Type B pancreatic cell (in vitro differentiated cells): ENCODE results near the gene TEAD2. TPM values are rescaled to one million over a fixed set of nuclear protein-coding genes. Genes with fewer than 3 reads are reported as not detected.

ENCODE experiments used
- DNase-seq: peaks from one replicate; pipeline ENCODE4 v3.0.0; 2021; ENCODE audit warnings: mixed read lengths; ENCODE audit not compliant: unreplicated experiment; ENCODE audit errors: extremely low spot score
- H3K27ac Mint-ChIP-seq: 2 replicates; pipeline ENCODE4 v1.8.0; 2021; ENCODE audit warnings: mild to moderate bottlenecking, mixed read lengths
- H3K27me3 Mint-ChIP-seq: 2 replicates; pipeline ENCODE4 v1.8.0; 2021; ENCODE audit warnings: mixed read lengths
- H3K36me3 Mint-ChIP-seq: 2 replicates; pipeline ENCODE4 v1.8.0; 2021; ENCODE audit warnings: mixed read lengths
- H3K4me1 Mint-ChIP-seq: one replicate; pipeline ENCODE4 v1.8.0; 2021; ENCODE audit warnings: mixed read lengths; ENCODE audit not compliant: unreplicated experiment
- H3K4me3 Mint-ChIP-seq: 2 replicates; pipeline ENCODE4 v1.8.0; 2021; ENCODE audit warnings: mild to moderate bottlenecking, mixed read lengths
- H3K9me3 Mint-ChIP-seq: 2 replicates; pipeline ENCODE4 v1.8.0; 2021; ENCODE audit warnings: mixed read lengths
- long read RNA-seq: library from polyadenylated mRNA; unstranded; transcript quantifications from one replicate; pipeline ENCODE4 v2.0.0, GENCODE V29; 2020
- total RNA-seq: library from RNA; stranded (reverse); gene quantifications from 2 replicates; pipeline ENCODE4 v1.2.1, GENCODE V29; 2021; ENCODE audit warnings: low replicate concordance
- TF ChIP-seq, protein P1 (sequence below): fragments of 200-600 bp; sonication (generic); conservative IDR thresholded peaks from 2 replicates; pipeline ENCODE4 v1.5.0; 2021; ENCODE audit warnings: antibody characterized with exemption, mild to moderate bottlenecking

The TEAD2 gene
- total RNA-seq: 28.9 and 116 TPM in 2 replicates
- long read RNA-seq, partial matches to known transcripts: 2 of 2 reads
- long read RNA-seq, other reads (novel, unspliced or antisense): 0 of 2 reads

DNA sequence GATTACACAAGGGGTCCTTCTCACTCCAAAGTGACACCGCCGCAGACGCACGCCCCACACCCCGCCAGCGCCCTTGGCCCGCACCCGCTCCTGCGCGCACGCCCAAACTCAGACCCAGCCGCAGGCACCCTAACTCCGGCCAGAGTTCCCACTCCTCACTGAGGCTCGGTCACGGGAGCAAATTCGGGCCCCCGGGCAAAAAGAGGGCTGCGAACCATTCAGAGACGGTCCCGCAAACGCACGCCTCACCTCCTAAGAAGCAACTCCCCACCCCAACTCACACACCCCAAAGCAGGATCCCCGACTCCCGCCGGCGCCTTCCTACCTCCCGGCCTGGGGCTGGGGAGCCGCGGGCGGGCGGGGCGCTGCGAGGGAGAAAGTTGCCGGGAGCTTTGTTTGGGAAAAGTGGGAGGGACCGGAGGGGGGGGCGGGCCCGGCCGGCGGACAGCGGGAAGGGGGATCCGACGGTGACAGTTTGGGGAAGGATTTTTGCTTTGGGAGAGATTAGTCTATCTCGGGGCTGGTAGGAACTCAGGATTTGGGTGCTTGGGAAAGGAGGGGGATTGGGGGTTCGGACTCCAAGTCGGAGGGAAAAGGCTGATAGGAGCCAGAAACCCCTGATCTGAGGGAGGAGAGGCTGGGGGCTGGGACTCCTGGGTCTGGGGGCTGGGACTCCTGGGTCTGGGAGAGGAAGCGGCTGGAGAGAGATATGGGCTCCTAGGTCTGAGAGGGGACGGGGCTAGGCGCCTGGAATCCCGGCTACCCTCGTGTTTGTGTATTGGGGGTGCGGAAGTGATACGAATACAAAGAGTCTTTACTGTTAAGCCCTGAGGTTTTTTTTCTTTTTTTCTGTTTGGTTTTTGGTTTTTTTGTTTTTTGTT, at the start of gene TEAD2:
TSS of gene TEAD2 (minus strand) at position 369 of the 881 bp plus-strand sequence. CDS start 2,341 bp downstream, outside the sequence.
- H3K9me3 Mint-ChIP-seq: no peaks in the 10 kb centered on the region
- no peak within 1 kb of the TSS for H3K27ac Mint-ChIP-seq
- peaks cover 6% of the 10 kb centered on the region for H3K36me3 Mint-ChIP-seq
- DNase-seq: peak; percentile 82
- no peaks in the 10 kb centered on the region for H3K27me3 Mint-ChIP-seq
- TF ChIP-seq, protein P1, sequence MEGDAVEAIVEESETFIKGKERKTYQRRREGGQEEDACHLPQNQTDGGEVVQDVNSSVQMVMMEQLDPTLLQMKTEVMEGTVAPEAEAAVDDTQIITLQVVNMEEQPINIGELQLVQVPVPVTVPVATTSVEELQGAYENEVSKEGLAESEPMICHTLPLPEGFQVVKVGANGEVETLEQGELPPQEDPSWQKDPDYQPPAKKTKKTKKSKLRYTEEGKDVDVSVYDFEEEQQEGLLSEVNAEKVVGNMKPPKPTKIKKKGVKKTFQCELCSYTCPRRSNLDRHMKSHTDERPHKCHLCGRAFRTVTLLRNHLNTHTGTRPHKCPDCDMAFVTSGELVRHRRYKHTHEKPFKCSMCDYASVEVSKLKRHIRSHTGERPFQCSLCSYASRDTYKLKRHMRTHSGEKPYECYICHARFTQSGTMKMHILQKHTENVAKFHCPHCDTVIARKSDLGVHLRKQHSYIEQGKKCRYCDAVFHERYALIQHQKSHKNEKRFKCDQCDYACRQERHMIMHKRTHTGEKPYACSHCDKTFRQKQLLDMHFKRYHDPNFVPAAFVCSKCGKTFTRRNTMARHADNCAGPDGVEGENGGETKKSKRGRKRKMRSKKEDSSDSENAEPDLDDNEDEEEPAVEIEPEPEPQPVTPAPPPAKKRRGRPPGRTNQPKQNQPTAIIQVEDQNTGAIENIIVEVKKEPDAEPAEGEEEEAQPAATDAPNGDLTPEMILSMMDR: no peak
- no peak within 1 kb of the TSS for H3K4me3 Mint-ChIP-seq
- peaks cover 5% of the 10 kb centered on the region for H3K4me1 Mint-ChIP-seq

DNA sequence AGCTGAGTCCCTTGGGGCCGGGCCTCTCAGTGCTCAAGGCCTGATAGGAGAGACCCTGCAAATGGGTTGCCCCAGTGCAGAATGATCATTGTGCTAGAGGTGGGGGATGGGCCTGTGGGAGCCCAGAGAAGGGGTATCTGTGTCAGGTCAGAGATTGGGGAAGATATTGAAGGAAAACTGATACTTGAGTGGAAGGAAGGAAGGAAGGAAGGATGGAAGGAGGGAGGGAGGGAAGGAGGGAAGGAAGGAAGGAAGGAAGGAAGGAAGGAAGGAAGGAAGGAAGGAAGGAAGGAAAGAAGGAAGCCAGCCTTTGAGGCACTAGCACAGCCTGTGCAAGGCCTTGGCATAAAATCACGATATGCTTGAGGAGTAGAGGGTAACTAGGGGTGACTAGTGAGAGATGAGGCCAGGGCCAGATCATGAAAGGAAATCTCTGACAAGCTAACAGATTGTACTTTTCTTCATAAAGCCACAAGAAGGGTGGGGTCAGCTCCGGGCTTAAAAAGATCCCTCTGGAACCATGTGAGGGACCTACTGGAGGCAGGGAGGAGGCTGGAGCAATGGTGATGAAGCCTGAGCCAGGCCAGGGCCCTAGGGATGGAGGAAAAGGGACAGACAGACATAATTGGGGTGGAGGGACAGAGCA, 49.6 kb upstream of the TEAD2 start:
- Mint-ChIP-seq H3K4me3 (no peak overlapping the region), H3K4me1 (peaks cover 30% of the 10 kb centered on the region), H3K27me3 (peaks cover 42% of the 10 kb centered on the region), H3K27ac (no peak overlapping the region), H3K9me3 (no peaks in the 10 kb centered on the region), H3K36me3 (no peaks in the 10 kb centered on the region)
- TF ChIP-seq, protein P1: no peak
- no peak for DNase-seq

DNA sequence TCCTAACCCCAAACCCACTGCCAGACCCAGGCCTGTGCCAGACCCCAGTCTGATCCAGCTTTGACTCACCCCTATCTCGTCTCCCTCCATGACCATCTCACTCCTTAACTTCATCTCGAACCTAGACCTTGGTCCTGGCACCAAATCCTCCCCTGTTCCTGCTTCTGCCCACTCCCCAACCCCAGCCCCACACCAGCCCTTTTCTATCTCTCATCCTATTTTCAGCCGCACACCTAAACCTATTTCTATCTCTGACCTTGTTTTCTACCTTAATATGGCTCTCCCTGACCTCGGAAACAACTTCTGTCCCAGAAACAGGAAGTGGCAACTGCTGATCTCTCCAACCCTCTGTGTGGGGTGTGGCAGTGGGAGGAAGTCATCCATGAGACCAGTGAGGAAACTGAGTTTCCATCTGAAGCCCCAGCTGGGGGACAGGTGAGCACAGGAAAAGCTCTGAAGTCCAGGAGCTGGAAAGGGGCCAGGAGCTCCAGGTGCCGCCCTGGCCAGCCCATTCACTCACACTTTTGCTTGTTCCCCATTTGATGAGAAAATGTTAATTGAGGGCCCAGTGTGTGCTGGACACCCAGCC, 47.3 kb upstream of the TEAD2 start:
- peaks cover 30% of the 10 kb centered on the region for H3K4me1 Mint-ChIP-seq
- DNase-seq: no peak
- no peaks in the 10 kb centered on the region for H3K9me3 Mint-ChIP-seq
- TF ChIP-seq, protein P1: no peak
- no peak overlapping the region for H3K4me3 Mint-ChIP-seq
- peaks cover 31% of the 10 kb centered on the region for H3K27me3 Mint-ChIP-seq
- H3K36me3 Mint-ChIP-seq: no peaks in the 10 kb centered on the region
- no peak overlapping the region for H3K27ac Mint-ChIP-seq

DNA sequence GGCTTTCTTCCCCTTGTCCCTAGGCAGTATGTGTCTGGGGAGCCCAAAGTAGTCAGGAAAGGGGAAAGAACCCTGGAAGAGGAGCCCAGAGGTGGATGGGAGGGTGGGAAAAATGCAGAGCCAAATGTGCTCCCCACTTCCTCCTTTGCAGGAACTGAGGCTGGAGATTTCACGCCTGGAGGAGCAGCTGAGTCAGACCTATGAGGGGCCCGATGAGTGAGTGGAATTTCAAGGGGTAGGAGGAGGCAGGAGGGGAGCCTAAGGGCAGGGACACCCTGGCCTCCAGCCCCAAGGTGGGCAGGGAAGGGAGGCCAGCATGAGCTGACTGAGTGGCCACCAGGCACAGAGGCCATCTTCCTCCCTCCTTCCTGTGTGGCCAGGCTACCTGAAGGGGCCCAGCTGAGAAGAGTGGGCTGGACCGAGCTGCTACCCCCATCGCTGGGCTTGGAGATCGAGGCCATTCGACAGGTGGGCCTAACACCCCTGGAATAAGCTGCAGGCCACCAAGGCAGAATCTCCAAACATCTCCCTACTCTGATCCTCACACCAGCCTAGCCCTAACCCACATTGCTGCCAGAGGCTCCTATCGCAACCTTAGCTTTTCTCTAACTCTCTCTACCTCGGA, 46.7 kb upstream of the TEAD2 start:
- Mint-ChIP-seq H3K4me1 (peaks cover 31% of the 10 kb centered on the region), H3K4me3 (no peak overlapping the region), H3K36me3 (no peaks in the 10 kb centered on the region), H3K9me3 (no peaks in the 10 kb centered on the region), H3K27me3 (peaks cover 31% of the 10 kb centered on the region), H3K27ac (no peak overlapping the region)
- DNase-seq: no peak
- TF ChIP-seq, protein P1: no peak

DNA sequence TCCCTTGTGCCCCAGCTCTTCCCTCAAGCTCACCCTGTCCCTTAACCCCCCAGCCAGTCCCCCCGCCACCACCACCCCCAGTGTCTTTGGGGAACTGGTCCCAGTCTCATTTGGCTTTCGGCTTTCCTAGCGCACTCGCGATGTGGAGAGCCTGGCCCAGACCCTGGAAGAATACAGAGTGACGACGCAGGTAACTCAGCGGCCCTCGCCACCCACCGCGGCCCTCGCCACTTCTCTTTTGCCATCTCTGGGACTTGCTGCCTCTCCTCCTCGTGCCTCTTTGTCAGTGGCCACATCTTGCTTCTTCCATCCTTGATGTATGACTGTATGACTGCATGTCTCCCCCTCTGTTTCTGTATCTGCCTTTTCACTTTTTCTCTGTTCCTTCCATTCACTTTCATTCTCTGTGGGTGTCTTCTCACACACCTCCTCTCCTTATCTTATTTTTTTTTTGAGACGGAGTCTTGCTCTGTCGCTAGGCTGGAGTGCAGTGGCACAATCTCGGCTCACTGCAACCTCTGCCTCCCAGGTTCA, 45.3 kb upstream of the TEAD2 start:
- Mint-ChIP-seq H3K27ac (no peak overlapping the region), H3K27me3 (peaks cover 21% of the 10 kb centered on the region), H3K9me3 (no peaks in the 10 kb centered on the region), H3K36me3 (no peaks in the 10 kb centered on the region), H3K4me3 (no peak overlapping the region), H3K4me1 (peaks cover 28% of the 10 kb centered on the region)
- TF ChIP-seq, protein P1: no peak
- DNase-seq: no peak
